Measurements from ENCODE around the gene MUCL3.
"Not testable (repeated sequence)": the region's sequence is repeated elsewhere in the genome, so short reads cannot be mapped to it uniquely, and the experiment has no call there.

MUCL3 gene

DNA sequence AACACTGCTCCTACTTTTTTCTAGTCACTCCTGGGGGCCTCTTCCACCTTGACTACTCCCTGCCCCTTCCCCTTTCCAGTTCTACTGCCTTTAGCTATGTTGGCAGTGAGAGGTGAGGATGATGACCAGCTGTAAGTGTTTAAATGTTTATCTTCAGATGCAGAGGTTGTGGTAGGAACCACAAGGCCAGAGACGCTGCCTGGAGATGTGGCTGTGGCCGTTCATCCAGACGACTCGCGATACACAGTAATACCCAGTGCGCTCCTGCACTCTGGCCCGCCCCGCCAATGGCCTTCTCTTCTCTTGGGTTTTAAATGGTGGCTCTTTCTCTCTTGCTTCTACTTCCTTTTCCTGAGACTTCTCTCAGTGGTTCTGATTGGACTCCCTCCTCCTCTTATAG, 22.1 kb upstream of the MUCL3 start:
- Histone ChIP-seq H3K9me3 (ENCODE audit: control insufficient read depth, insufficient read depth, low read length) (no peaks in the 10 kb centered on the region), H3K4me1 (ENCODE audit: insufficient read depth, low read length) (peaks cover 12% of the 10 kb centered on the region; the same call in 1 of the 2 replicates), H3K36me3 (ENCODE audit: insufficient read depth, low read length) (peaks cover 10% of the 10 kb centered on the region), H3K9ac (ENCODE audit: low read depth, low read length) (no peak overlapping the region)

DNA sequence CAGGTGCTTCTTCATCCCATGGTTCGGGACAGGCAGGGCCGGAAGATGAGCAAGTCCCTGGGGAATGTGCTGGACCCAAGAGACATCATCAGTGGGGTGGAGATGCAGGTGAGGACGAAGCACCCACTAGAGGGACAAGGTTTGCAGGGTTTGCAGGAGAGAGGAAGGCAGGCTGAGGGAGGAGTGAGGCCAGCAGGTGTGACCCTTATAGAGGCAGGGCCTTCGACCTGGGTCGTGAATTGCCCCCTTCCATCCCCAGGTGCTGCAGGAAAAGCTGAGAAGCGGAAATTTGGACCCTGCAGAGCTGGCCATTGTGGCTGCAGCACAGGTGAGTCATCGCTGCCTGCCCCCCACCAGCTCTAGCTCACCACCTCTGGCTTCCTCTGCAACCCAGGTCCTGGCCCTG, 18.3 kb upstream of the MUCL3 start:
- Histone ChIP-seq H3K9me3 (ENCODE audit: control insufficient read depth, insufficient read depth, low read length) (no peaks in the 10 kb centered on the region), H3K9ac (ENCODE audit: low read depth, low read length) (no peak overlapping the region), H3K36me3 (ENCODE audit: insufficient read depth, low read length) (peaks cover 13% of the 10 kb centered on the region), H3K4me1 (ENCODE audit: insufficient read depth, low read length) (peaks cover 13% of the 10 kb centered on the region; the same call in 1 of the 2 replicates)

- Histone ChIP-seq H3K36me3 (ENCODE audit: insufficient read depth, low read length) (peaks cover 13% of the 10 kb centered on the region), H3K4me1 (ENCODE audit: insufficient read depth, low read length) (peaks cover 13% of the 10 kb centered on the region; the same call in 1 of the 2 replicates)
- H3K9ac ChIP-seq (ENCODE audit: low read depth, low read length); H3K9me3 ChIP-seq (ENCODE audit: control insufficient read depth, insufficient read depth, low read length): not testable (repeated sequence)
Observed at GRCh38 chr6:30924040-30924627, 16.6 kb upstream of the MUCL3 start.

GRCh38 chr6:30926644-30927043, 14.1 kb upstream of the MUCL3 start:
- Histone ChIP-seq H3K36me3 (ENCODE audit: insufficient read depth, low read length) (peaks cover 13% of the 10 kb centered on the region), H3K4me1 (ENCODE audit: insufficient read depth, low read length) (peaks cover 13% of the 10 kb centered on the region; the same call in 1 of the 2 replicates), H3K9me3 (ENCODE audit: control insufficient read depth, insufficient read depth, low read length) (peaks cover 8% of the 10 kb centered on the region), H3K9ac (ENCODE audit: low read depth, low read length) (no peak overlapping the region)

DNA sequence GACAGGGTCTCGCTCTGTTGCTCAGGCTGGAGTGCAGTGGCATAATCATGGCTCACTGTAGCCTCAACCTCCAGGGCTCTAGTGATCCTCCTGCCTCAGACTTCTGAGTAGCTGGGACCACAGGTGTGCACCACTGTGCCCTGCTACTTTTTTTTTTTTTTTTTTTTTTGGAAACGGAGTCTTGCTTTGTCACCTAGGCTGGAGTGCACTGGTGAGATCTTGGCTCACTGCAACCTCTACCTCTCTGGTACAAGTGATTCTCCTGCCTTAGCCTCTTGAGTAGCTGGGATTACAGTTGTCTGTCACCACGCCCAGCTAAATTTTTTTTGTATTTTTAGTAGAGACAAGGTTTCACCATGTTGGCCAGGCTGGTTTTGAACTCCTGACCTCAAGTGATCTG, 13.7 kb upstream of the MUCL3 start:
- Histone ChIP-seq H3K36me3 (ENCODE audit: insufficient read depth, low read length) (peaks cover 13% of the 10 kb centered on the region), H3K4me1 (ENCODE audit: insufficient read depth, low read length) (peaks cover 13% of the 10 kb centered on the region; the same call in 1 of the 2 replicates)
- H3K9ac ChIP-seq (ENCODE audit: low read depth, low read length); H3K9me3 ChIP-seq (ENCODE audit: control insufficient read depth, insufficient read depth, low read length): not testable (repeated sequence)

DNA sequence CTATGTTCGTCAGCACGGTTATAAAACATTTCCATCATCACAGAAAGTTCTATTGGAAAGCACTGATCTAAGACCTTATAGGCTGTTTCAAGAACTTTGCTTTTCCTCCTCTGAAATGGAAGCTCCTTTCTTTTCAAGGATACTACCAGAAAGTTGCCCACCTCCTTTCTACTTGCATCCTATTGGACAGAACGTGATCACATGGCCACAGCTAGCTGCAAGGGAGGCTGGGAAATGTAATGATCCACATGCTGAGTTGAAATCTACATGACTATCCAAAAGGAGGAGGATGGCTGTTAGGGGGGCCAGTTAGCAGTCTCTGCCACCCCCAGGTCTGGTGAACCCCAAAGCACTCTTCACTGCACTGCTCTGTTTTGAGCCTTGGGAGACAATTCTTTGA, 12.1 kb upstream of the MUCL3 start:
- Histone ChIP-seq H3K9ac (ENCODE audit: low read depth, low read length) (no peak overlapping the region), H3K9me3 (ENCODE audit: control insufficient read depth, insufficient read depth, low read length) (peaks cover 8% of the 10 kb centered on the region), H3K36me3 (ENCODE audit: insufficient read depth, low read length) (peaks cover 7% of the 10 kb centered on the region), H3K4me1 (ENCODE audit: insufficient read depth, low read length) (peaks cover under 1% of the 10 kb centered on the region; the same call in 1 of the 2 replicates)

- Histone ChIP-seq H3K36me3 (ENCODE audit: insufficient read depth, low read length) (peaks cover 7% of the 10 kb centered on the region), H3K4me1 (ENCODE audit: insufficient read depth, low read length) (no peaks in the 10 kb centered on the region), H3K9me3 (ENCODE audit: control insufficient read depth, insufficient read depth, low read length) (peaks cover 8% of the 10 kb centered on the region), H3K9ac (ENCODE audit: low read depth, low read length) (no peak overlapping the region)
Observed at GRCh38 chr6:30930506-30930905, 10.3 kb upstream of the MUCL3 start.

GRCh38 chr6:30931272-30931671, 9.5 kb upstream of the MUCL3 start:
- Histone ChIP-seq H3K4me1 (ENCODE audit: insufficient read depth, low read length) (no peaks in the 10 kb centered on the region), H3K36me3 (ENCODE audit: insufficient read depth, low read length) (peaks cover 4% of the 10 kb centered on the region), H3K9ac (ENCODE audit: low read depth, low read length) (no peak overlapping the region), H3K9me3 (ENCODE audit: control insufficient read depth, insufficient read depth, low read length) (peaks cover 8% of the 10 kb centered on the region)

DNA sequence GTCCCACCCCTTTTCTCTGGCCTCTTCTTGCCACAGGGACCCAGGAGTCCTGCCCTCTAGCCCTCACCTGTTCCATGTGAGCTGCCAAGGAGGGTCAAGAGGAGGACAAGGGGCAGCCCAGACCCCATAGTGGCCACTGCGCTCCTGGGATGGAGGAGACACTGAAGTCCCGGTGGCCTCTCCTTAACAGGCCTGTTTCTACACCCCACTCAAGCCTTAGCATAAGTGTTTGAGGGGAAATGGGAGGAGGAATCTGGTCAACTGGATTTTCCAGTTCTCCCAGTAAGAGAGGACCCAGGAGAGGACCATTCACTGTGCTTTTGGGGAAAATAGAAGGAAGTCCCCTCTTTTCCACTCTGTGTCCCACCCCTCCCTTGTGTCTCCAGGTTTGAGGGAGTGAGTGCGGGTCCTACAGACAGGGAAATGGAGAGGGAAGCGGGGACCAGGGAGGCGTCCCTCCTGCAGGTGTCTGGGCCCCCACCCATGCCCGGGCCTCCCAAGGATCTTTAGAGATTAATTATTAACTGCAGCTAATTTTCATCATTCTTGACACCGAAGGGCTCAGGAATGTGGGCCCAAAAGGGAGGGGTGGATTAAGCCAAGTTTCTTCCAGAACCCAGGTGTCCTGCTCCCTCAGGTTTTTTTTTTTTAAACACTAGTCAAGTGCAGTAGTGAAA, 8.7 kb upstream of the MUCL3 start, which contains the start of gene SFTA2:
TSS of gene SFTA2 (minus strand) at position 202 of the 677 bp plus-strand sequence. CDS start at position 128, 74 bp downstream.
- H3K36me3 ChIP-seq (ENCODE audit: insufficient read depth, low read length) = no peaks in the 10 kb centered on the region
- peaks cover 8% of the 10 kb centered on the region for H3K9me3 ChIP-seq (ENCODE audit: control insufficient read depth, insufficient read depth, low read length)
- no peak within 1 kb of the TSS for H3K9ac ChIP-seq (ENCODE audit: low read depth, low read length)
- H3K4me1 ChIP-seq (ENCODE audit: insufficient read depth, low read length) = peaks cover 5% of the 10 kb centered on the region; the same call in 1 of the 2 replicates

- Histone ChIP-seq H3K9me3 (ENCODE audit: control insufficient read depth, insufficient read depth, low read length) (peaks cover 8% of the 10 kb centered on the region), H3K9ac (ENCODE audit: low read depth, low read length) (no peak overlapping the region), H3K4me1 (ENCODE audit: insufficient read depth, low read length) (peaks cover 5% of the 10 kb centered on the region; the same call in 1 of the 2 replicates), H3K36me3 (ENCODE audit: insufficient read depth, low read length) (no peaks in the 10 kb centered on the region)
Observed at GRCh38 chr6:30932665-30933365, 8.0 kb upstream of the MUCL3 start.

- Histone ChIP-seq H3K4me1 (ENCODE audit: insufficient read depth, low read length) (peaks cover 5% of the 10 kb centered on the region; the same call in 1 of the 2 replicates), H3K9ac (ENCODE audit: low read depth, low read length) (no peak overlapping the region), H3K9me3 (ENCODE audit: control insufficient read depth, insufficient read depth, low read length) (no peaks in the 10 kb centered on the region), H3K36me3 (ENCODE audit: insufficient read depth, low read length) (no peaks in the 10 kb centered on the region)
Observed at GRCh38 chr6:30935018-30935417, 5.8 kb upstream of the MUCL3 start.

- H3K4me1 ChIP-seq (ENCODE audit: insufficient read depth, low read length) = peaks cover 13% of the 10 kb centered on the region
- H3K9me3 ChIP-seq (ENCODE audit: control insufficient read depth, insufficient read depth, low read length) = no peaks in the 10 kb centered on the region
- H3K9ac ChIP-seq (ENCODE audit: low read depth, low read length) = no peak overlapping the region
- no peaks in the 10 kb centered on the region for H3K36me3 ChIP-seq (ENCODE audit: insufficient read depth, low read length)
Observed at GRCh38 chr6:30937265-30937664, 3.5 kb upstream of the MUCL3 start.

DNA sequence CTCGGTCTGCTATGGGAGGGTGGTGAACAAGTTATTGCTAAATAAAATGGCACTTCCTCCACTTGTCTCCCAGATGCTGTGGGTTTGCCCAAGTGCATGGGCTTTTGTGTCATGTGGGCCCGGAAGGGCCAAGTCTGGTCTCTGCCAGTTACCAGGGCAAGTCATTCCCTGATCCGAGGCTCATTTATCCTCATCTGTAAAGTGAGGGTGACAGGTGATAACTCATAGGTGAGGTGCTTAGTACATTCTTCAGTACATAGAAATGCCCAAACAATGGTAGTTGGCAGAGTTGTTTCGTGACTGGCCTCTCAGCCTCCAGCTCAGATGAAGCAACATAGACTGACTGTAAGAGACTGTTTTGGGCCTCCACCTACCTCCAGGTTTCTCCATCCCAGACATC, 2.0 kb upstream of the MUCL3 start:
- Histone ChIP-seq H3K9me3 (ENCODE audit: control insufficient read depth, insufficient read depth, low read length) (no peaks in the 10 kb centered on the region), H3K9ac (ENCODE audit: low read depth, low read length) (no peak overlapping the region), H3K4me1 (ENCODE audit: insufficient read depth, low read length) (peaks cover 19% of the 10 kb centered on the region), H3K36me3 (ENCODE audit: insufficient read depth, low read length) (no peaks in the 10 kb centered on the region)

GRCh38 chr6:30939473-30939872, 1.3 kb upstream of the MUCL3 start:
- Histone ChIP-seq H3K36me3 (ENCODE audit: insufficient read depth, low read length) (no peaks in the 10 kb centered on the region), H3K9ac (ENCODE audit: low read depth, low read length) (no peak overlapping the region), H3K9me3 (ENCODE audit: control insufficient read depth, insufficient read depth, low read length) (no peaks in the 10 kb centered on the region), H3K4me1 (ENCODE audit: insufficient read depth, low read length) (peaks cover 19% of the 10 kb centered on the region)
